RWPE1 (cell line): ENCODE results near the gene KRT38.
A peak's percentile ranks its signal among the peaks of the same experiment; 100 is the strongest.

Source experiments
- CTCF ChIA-PET: fragments of 350-600 bp; sonication (Branson Sonifier 250); formaldehyde crosslinking; extraction: SDS; loops from one replicate; lab custom pipeline; 2021; lab: Yijun Ruan, JAX
- POLR2A ChIA-PET: fragments of 400-600 bp; formaldehyde crosslinking; extraction: SDS; loops from one replicate; lab custom pipeline; 2020; ENCODE audit warnings: antibody characterized with exemption; ENCODE audit not compliant: low non-redundant PET; lab: Yijun Ruan, JAX
- DNase-seq: peaks from one replicate; pipeline ENCODE4 v3.0.0; 2012; ENCODE audit warnings: low spot score
- H3K27ac ChIP-seq: fragments of 450-650 bp; 2 replicates; pipeline ENCODE4 v1.5.1; 2017
- TF ChIP-seq, protein P1 (sequence below): fragments of 450-650 bp; conservative IDR thresholded peaks from 2 replicates; pipeline ENCODE4 v1.5.1; 2017; ENCODE audit warnings: low read depth, mild to moderate bottlenecking

The KRT38 gene

GRCh38 chr17:41393294-41393693 lies 47.5 kb downstream of the KRT38 start:
- H3K27ac ChIP-seq: peak overlapping the region; percentile 50; the same call in 1 of the 2 replicates
- no peak for DNase-seq
- ChIA-PET CTCF (no interaction called here), POLR2A (no interaction called here)
- TF ChIP-seq, protein P1, sequence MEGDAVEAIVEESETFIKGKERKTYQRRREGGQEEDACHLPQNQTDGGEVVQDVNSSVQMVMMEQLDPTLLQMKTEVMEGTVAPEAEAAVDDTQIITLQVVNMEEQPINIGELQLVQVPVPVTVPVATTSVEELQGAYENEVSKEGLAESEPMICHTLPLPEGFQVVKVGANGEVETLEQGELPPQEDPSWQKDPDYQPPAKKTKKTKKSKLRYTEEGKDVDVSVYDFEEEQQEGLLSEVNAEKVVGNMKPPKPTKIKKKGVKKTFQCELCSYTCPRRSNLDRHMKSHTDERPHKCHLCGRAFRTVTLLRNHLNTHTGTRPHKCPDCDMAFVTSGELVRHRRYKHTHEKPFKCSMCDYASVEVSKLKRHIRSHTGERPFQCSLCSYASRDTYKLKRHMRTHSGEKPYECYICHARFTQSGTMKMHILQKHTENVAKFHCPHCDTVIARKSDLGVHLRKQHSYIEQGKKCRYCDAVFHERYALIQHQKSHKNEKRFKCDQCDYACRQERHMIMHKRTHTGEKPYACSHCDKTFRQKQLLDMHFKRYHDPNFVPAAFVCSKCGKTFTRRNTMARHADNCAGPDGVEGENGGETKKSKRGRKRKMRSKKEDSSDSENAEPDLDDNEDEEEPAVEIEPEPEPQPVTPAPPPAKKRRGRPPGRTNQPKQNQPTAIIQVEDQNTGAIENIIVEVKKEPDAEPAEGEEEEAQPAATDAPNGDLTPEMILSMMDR: no peak

DNA sequence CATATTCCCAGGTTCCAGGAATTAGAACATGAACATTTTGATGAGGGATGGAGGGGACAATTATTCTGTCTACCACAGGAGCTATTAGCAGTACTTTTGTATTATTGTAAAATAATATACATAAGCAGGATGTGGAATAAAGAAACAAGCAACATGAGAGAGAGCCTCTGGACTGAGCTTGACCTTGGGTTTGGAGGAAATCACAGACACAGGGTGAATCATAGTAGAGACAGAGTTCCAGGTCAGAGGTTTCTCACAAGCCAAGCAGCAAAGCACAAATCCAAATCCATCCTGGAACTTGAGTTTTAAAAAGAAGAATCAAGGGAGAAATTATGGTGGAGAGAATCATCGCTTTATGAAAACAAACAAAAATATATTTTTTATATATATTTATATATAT lies 48.5 kb downstream of the KRT38 start:
- POLR2A ChIA-PET: no interaction called here
- no peak for DNase-seq
- no peak overlapping the region for H3K27ac ChIP-seq
- CTCF ChIA-PET: no interaction called here
- TF ChIP-seq, protein P1: no peak

- ChIA-PET POLR2A (no interaction called here), CTCF (no interaction called here)
- TF ChIP-seq, protein P1: no peak
- no peak overlapping the region for H3K27ac ChIP-seq
- no peak for DNase-seq
These were observed 49.2 kb downstream of the KRT38 start for GRCh38 chr17:41391535-41391934.

GRCh38 chr17:41390411-41390938 lies 50.3 kb downstream of the KRT38 start:
- ChIA-PET CTCF (interaction anchor here (0.6 to 0.7 kb wide), 2 partner anchors 16 to 144 kb away, joined by 3 to 4 read pairs; no protein-coding TSS in a partner anchor), POLR2A (no interaction called here)

DNA sequence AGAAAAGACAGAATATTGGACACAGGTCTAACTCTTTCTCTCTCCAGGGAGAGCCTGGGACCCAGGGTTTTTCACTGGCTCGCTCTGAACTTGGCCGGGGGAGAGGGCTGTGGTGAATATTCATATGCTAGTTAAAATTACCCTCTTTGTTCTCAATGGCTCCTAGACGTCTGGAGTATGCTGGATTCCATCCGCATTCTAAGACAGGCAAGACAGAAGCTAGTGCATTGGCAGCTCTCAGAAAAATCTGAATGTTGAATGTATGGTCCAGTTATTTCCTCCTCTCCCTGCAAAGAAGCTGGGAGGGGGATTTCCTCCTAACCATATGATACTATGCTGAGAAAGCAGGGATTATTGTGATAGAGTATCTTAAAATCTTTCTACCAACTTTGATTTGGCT lies 53.1 kb downstream of the KRT38 start:
- CTCF ChIA-PET: no interaction called here
- TF ChIP-seq, protein P1: no peak
- POLR2A ChIA-PET: no interaction called here
- no peak overlapping the region for H3K27ac ChIP-seq
- DNase-seq: no peak

More at GRCh38 chr17:41390411-41390938, 50.3 kb downstream of the KRT38 start:
- no peak overlapping the region for H3K27ac ChIP-seq
- TF ChIP-seq, protein P1: no peak
- DNase-seq: no peak

DNA sequence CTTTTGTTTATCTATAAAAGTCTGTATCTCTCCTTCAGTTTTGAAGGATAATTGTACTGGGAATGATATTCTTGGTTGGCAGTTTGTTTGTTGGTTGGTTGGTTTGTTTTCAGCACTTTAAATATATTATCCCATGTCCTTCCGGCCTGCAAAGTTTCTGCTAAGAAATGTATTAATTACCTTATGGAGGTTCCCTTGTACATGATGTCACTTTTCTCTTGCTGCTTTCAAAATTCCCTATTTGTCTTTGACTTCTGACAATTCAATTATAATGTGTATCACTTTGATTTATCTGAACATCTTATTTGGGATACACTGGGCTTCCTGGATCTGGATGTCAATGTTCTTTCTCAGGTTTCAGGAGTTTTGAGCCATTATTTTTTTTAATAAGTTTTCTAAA lies 54.6 kb downstream of the KRT38 start:
- CTCF ChIA-PET: no interaction called here
- TF ChIP-seq, protein P1: no peak
- no peak for DNase-seq

More for the DNA sequence above, 54.6 kb downstream of the KRT38 start:
- POLR2A ChIA-PET: no interaction called here
- H3K27ac ChIP-seq: no peak overlapping the region
